Panc1 (cell line): ENCODE measurements around the gene AGRN. TPM values are rescaled to one million over a fixed set of nuclear protein-coding genes. Genes with fewer than 3 reads are reported as not detected.
"Not testable (repeated sequence)": the region's sequence is repeated elsewhere in the genome, so short reads cannot be mapped to it uniquely, and the experiment has no call there.

Source experiments
- ATAC-seq: fragments of 200-7000 bp; cut with Tn5 transposase; 2 replicates; pipeline ENCODE4 v1.9.1; 2020; ENCODE audit warnings: mild to moderate bottlenecking, moderate library complexity
- BruUV-seq: library from RNA; stranded (reverse); fragments of 400-500 nt; replicated peaks from 2 replicates; lab custom pipeline; 2021; lab: Mats Ljungman, UMichigan
- CTCF ChIA-PET: fragments of 300-600 bp; sonication (Branson Sonifier 250); formaldehyde crosslinking; loops from one replicate; lab custom pipeline; 2022; ENCODE audit warnings: antibody characterized with exemption; lab: Charles Lee
- POLR2A ChIA-PET: fragments of 300-600 bp; sonication (Branson Sonifier 250); formaldehyde crosslinking; loops from one replicate; lab custom pipeline; 2022; ENCODE audit warnings: antibody characterized with exemption; lab: Charles Lee
- DNase-seq: peaks from one replicate; pipeline ENCODE4 v3.0.0-alpha.2; 2010; ENCODE audit warnings: low read depth, low spot score
- H3K27ac ChIP-seq: 2 replicates; pipeline ENCODE4 v1.5.1; 2011; ENCODE audit warnings: mild to moderate bottlenecking, low read length, inconsistent platforms
- H3K27me3 ChIP-seq: fragments of 200-500 bp; sonication (Bioruptor generic); 2 replicates; pipeline ENCODE4 v1.6.0; 2014; ENCODE audit warnings: low read length, inconsistent platforms; ENCODE audit not compliant: control insufficient read depth, insufficient read depth
- H3K36me3 ChIP-seq: fragments of 200-500 bp; sonication (Bioruptor generic); 2 replicates; pipeline ENCODE4 v1.5.1; 2014; ENCODE audit warnings: inconsistent platforms, mild to moderate bottlenecking, low read length, moderate library complexity; ENCODE audit not compliant: control insufficient read depth, insufficient read depth
- H3K4me1 ChIP-seq: 2 replicates; pipeline ENCODE4 v1.5.1; 2011; ENCODE audit warnings: inconsistent platforms, mild to moderate bottlenecking, low read length, moderate library complexity; ENCODE audit not compliant: control insufficient read depth, insufficient read depth
- H3K4me3 ChIP-seq, 2 experiments: 2 replicates each; pipeline ENCODE4 v1.5.1; 2011 to 2012; ENCODE audit warnings: low read depth in 2 of 2, low read length in 2 of 2, mild to moderate bottlenecking in 2 of 2, inconsistent platforms in 1 of 2, moderate library complexity in 1 of 2
- H3K9me3 ChIP-seq: fragments of 200-500 bp; sonication (Bioruptor generic); 2 replicates; pipeline ENCODE4 v1.5.1; 2014; ENCODE audit warnings: low read depth, mild to moderate bottlenecking, inconsistent platforms, low read length, moderate library complexity; ENCODE audit not compliant: control insufficient read depth, insufficient read depth
- CTCF ChIP-seq: fragments of 450-650 bp; IDR thresholded peaks from 2 replicates; pipeline ENCODE4 v1.5.1; 2017; ENCODE audit warnings: mild to moderate bottlenecking
- POLR2AphosphoS5 ChIP-seq: IDR thresholded peaks from 2 replicates; pipeline ENCODE4 v1.6.1; 2012; ENCODE audit warnings: mild to moderate bottlenecking, low read depth, low read length, moderate library complexity
- REST ChIP-seq, 2 experiments: IDR thresholded peaks; 2 replicates each; pipeline ENCODE4 v1.6.1; 2011 to 2012; ENCODE audit warnings: low read depth in 2 of 2, control low read depth in 1 of 2, low read length in 1 of 2, mild to moderate bottlenecking in 1 of 2, moderate library complexity in 1 of 2; ENCODE audit not compliant: insufficient read depth in 1 of 2
- SIN3A ChIP-seq: IDR thresholded peaks from 2 replicates; pipeline ENCODE4 v1.6.1; 2012; ENCODE audit warnings: low read depth, mild to moderate bottlenecking, low read length, moderate library complexity, borderline replicate concordance; ENCODE audit not compliant: insufficient read depth
- TCF7L2 ChIP-seq: IDR thresholded peaks from 2 replicates; pipeline ENCODE4 v1.6.1; 2011; ENCODE audit warnings: mild to moderate bottlenecking, low read depth, low read length, inconsistent platforms
- in situ Hi-C: cut with HindIII; loops from 2 replicates; pipeline ENCODE4 v1.10.0; 2016; ENCODE audit warnings: low sequenced_read_pairs, low pct_unique_long_range_greater_than_20kb
- intact Hi-C: fragments of 100-400 bp; cut with micrococcal nuclease; formaldehyde crosslinking; loops from one replicate; pipeline ENCODE4 v1.10.0; 2022; ENCODE audit not compliant: unreplicated experiment
- total RNA-seq: library from RNA; stranded (reverse); gene quantifications from one replicate; pipeline ENCODE4 v1.2.1, GENCODE V29; 2021; ENCODE audit not compliant: unreplicated experiment

The AGRN gene
- total RNA-seq, 1 experiment from 2014 or later = 153 TPM

GRCh38 chr1:975896-976683, 43.8 kb upstream of the AGRN start:
- no peaks in the 10 kb centered on the region for H3K36me3 ChIP-seq
- no TSS peak for BruUV-seq
- CTCF ChIA-PET = interaction anchor here (0.7 to 1.4 kb wide), 2 partner anchors 37 to 71 kb away, joined by 3 to 7 read pairs; no protein-coding TSS in a partner anchor
- DNase-seq (no peak), ATAC-seq (peak; percentile 94)
- in situ Hi-C loops (no loop called here), intact Hi-C loops (no loop called here)
- peak overlapping the region; percentile 53 to 61 for H3K4me3 ChIP-seq
- peak overlapping the region; percentile 70; the same call in 1 of the 2 replicates for H3K27ac ChIP-seq
- H3K4me1 ChIP-seq = peaks cover 4% of the 10 kb centered on the region; the same call in 1 of the 2 replicates
- H3K9me3 ChIP-seq = no peaks in the 10 kb centered on the region
- POLR2A ChIA-PET = interaction anchor here (0.6 to 0.7 kb wide), 3 partner anchors 9 to 334 kb away, joined by 3 to 4 read pairs (median 4); no protein-coding TSS in a partner anchor
- TF ChIP-seq CTCF = peak; percentile 94
- no peak for TF ChIP-seq TCF7L2
- TF ChIP-seq SIN3A = peak; percentile 75; the same call in 1 of the 2 replicates
- TF ChIP-seq REST (IDR thresholded peaks at IDR 0.05; ENCODE audit: insufficient read depth in 1 of 2, low read depth in 2 of 2, low read length in 1 of 2) = no peak
- TF ChIP-seq POLR2AphosphoS5 = peak; percentile 45
- H3K27me3 ChIP-seq = no peaks in the 10 kb centered on the region

GRCh38 chr1:976791-977190, 43.1 kb upstream of the AGRN start:
- intact Hi-C loops, in situ Hi-C loops, H3K27ac ChIP-seq, H3K4me3 ChIP-seq, H3K27me3 ChIP-seq, H3K36me3 ChIP-seq, BruUV-seq, H3K9me3 ChIP-seq, ATAC-seq, DNase-seq, H3K4me1 ChIP-seq: not testable (repeated sequence)
- CTCF ChIA-PET = interaction anchor here (1.4 kb wide), 1 partner anchor 71 kb away, joined by 7 read pairs; no protein-coding TSS in a partner anchor
- POLR2A ChIA-PET = interaction anchor here (0.6 to 0.7 kb wide), 2 partner anchors 72 to 333 kb away, joined by 4 read pairs; no protein-coding TSS in a partner anchor
